SU-DHL-6 (cell line): Measurements from ENCODE around the gene IGLL5.

Experiments used
- H2AFZ ChIP-seq: fragments of 200-600 bp; sonication (generic); 2 replicates; pipeline ENCODE4 v1.6.1; 2014; ENCODE audit warnings: low read depth, mild to moderate bottlenecking, moderate library complexity, mixed read lengths, antibody characterized with exemption, low read length; ENCODE audit not compliant: severe bottlenecking
- H3F3A ChIP-seq: fragments of 200-600 bp; shearing (Covaris generic); 2 replicates; pipeline ENCODE4 v1.6.0; 2016; ENCODE audit warnings: antibody characterized with exemption, mild to moderate bottlenecking; ENCODE audit not compliant: insufficient read depth
- H3K27ac ChIP-seq: fragments of 200-600 bp; sonication (generic); 2 replicates; pipeline ENCODE4 v1.5.1; 2016; ENCODE audit warnings: low read depth, mild to moderate bottlenecking, low read length, moderate library complexity, mixed read lengths
- H3K27me3 ChIP-seq: fragments of 200-600 bp; sonication (generic), shearing (Covaris generic); 2 replicates; pipeline ENCODE4 v1.6.0; 2014; ENCODE audit warnings: mild to moderate bottlenecking, low read length
- H3K36me3 ChIP-seq: fragments of 200-600 bp; sonication (generic); 2 replicates; pipeline ENCODE4 v1.6.1; 2014; ENCODE audit warnings: mild to moderate bottlenecking, low read length, mixed read lengths
- H3K4me2 ChIP-seq: fragments of 300-600, 200-600 bp; shearing (Covaris generic), sonication (generic); 2 replicates; pipeline ENCODE4 v1.6.0; 2014; ENCODE audit warnings: low read length, low read depth, mild to moderate bottlenecking; ENCODE audit not compliant: poor library complexity, severe bottlenecking
- H3K4me3 ChIP-seq: fragments of 200-600 bp; sonication (generic); 2 replicates; pipeline ENCODE4 v1.5.1; 2014; ENCODE audit warnings: antibody characterized with exemption, low read length, mild to moderate bottlenecking, mixed read lengths; ENCODE audit not compliant: insufficient read depth, poor library complexity, severe bottlenecking
- H3K79me2 ChIP-seq: fragments of 200-600 bp; sonication (generic); 2 replicates; pipeline ENCODE4 v1.6.1; 2014; ENCODE audit warnings: mild to moderate bottlenecking, low read length, moderate library complexity; ENCODE audit not compliant: insufficient read depth
- H3K9ac ChIP-seq: fragments of 200-600 bp; sonication (generic); 2 replicates; pipeline ENCODE4 v1.7.0; 2014; ENCODE audit warnings: mild to moderate bottlenecking, low read length
- H3K9me2 ChIP-seq: fragments of 200-600 bp; sonication (generic); replicated peaks from 2 replicates; pipeline ENCODE4 v1.6.1; 2014; ENCODE audit warnings: low read length; ENCODE audit not compliant: insufficient read depth
- H3K9me3 ChIP-seq: fragments of 200-600 bp; sonication (generic); 2 replicates; pipeline ENCODE4 v1.6.1; 2014; ENCODE audit warnings: low read length, mixed read lengths; ENCODE audit not compliant: insufficient read depth
- H4K20me1 ChIP-seq: fragments of 200-600 bp; sonication (generic); 2 replicates; pipeline ENCODE4 v1.6.1; 2014; ENCODE audit warnings: low read depth, mild to moderate bottlenecking, antibody characterized with exemption, low read length, moderate library complexity, mixed read lengths
- EZH2phosphoT487 ChIP-seq: fragments of 200-600 bp; sonication (generic), shearing (Covaris generic); conservative IDR thresholded peaks from 2 replicates; pipeline ENCODE4 v1.6.1; 2018; ENCODE audit warnings: mild to moderate bottlenecking, antibody characterized with exemption, low read length, moderate library complexity, mixed read lengths
- TF ChIP-seq, protein P1 (sequence below): fragments of 200-600 bp; sonication (generic); IDR thresholded peaks from one replicate; pipeline ENCODE4 v1.5.1; 2017; ENCODE audit warnings: antibody characterized with exemption, mild to moderate bottlenecking, low read length, moderate library complexity; ENCODE audit not compliant: insufficient read depth, poor library complexity, severe bottlenecking

The IGLL5 gene

DNA sequence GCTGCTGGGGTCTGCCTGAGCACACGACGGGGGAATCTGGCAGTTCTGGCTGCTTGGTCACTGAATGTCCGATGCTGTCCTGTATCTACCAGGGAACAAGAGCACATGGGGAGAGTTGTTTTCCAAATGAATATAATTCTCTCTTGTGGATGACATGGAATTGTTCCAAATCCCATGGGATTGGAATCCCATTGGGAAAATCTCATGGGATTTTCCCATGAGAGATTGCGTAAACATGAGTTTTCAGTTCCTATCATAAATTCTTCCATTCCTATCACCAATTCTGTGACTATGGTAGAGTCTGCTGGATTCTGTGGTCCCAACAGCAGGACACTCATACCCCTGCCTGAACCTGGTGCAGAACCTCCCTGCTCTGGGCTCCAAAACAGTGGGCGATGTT, 35.6 kb upstream of the IGLL5 start:
- Histone ChIP-seq H4K20me1 (no peaks in the 10 kb centered on the region), H3K36me3 (no peaks in the 10 kb centered on the region), H3K9me3 (no peaks in the 10 kb centered on the region), H3K27me3 (no peaks in the 10 kb centered on the region), H3K4me3 (no peak overlapping the region), H3F3A (peaks cover 12% of the 10 kb centered on the region), H3K9me2 (no peaks in the 10 kb centered on the region), H3K4me2 (no peak overlapping the region), H3K27ac (no peak overlapping the region), H3K9ac (no peak overlapping the region), H3K79me2 (no peaks in the 10 kb centered on the region), H2AFZ (no peak overlapping the region)
- TF ChIP-seq, protein P1, sequence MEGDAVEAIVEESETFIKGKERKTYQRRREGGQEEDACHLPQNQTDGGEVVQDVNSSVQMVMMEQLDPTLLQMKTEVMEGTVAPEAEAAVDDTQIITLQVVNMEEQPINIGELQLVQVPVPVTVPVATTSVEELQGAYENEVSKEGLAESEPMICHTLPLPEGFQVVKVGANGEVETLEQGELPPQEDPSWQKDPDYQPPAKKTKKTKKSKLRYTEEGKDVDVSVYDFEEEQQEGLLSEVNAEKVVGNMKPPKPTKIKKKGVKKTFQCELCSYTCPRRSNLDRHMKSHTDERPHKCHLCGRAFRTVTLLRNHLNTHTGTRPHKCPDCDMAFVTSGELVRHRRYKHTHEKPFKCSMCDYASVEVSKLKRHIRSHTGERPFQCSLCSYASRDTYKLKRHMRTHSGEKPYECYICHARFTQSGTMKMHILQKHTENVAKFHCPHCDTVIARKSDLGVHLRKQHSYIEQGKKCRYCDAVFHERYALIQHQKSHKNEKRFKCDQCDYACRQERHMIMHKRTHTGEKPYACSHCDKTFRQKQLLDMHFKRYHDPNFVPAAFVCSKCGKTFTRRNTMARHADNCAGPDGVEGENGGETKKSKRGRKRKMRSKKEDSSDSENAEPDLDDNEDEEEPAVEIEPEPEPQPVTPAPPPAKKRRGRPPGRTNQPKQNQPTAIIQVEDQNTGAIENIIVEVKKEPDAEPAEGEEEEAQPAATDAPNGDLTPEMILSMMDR = no peak
- TF ChIP-seq EZH2phosphoT487 = no peak

DNA sequence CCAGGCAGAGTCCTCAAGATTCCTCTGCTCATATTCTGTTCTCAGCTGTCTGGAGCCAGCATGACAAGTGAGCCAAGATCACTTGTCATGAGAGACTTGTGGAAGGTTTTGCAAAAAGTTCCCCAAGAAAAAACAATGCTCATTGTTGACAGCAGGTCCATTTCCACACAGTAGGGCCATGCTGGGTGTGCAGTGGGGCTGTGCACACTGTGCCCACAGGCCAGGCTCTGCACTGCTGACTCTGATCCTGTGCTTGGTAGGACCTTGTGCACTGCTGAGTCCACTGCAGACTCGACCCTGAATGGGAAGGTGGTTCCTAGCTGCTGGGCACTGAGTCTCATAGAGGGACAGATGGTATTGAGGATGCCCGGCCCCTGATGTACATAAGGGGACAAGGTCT, 33.9 kb upstream of the IGLL5 start:
- H3K27ac ChIP-seq = no peak overlapping the region
- no peaks in the 10 kb centered on the region for H3K9me3 ChIP-seq
- no peaks in the 10 kb centered on the region for H3K79me2 ChIP-seq
- H3K36me3 ChIP-seq = no peaks in the 10 kb centered on the region
- TF ChIP-seq EZH2phosphoT487 = no peak
- TF ChIP-seq, protein P1 = no peak
- no peaks in the 10 kb centered on the region for H3K27me3 ChIP-seq
- peaks cover 27% of the 10 kb centered on the region for H3F3A ChIP-seq
- H3K9me2 ChIP-seq = no peaks in the 10 kb centered on the region
- H3K4me2 ChIP-seq = no peak overlapping the region
- no peak overlapping the region for H3K4me3 ChIP-seq
- H4K20me1 ChIP-seq = no peaks in the 10 kb centered on the region
- H3K9ac ChIP-seq = no peak overlapping the region
- no peak overlapping the region for H2AFZ ChIP-seq

DNA sequence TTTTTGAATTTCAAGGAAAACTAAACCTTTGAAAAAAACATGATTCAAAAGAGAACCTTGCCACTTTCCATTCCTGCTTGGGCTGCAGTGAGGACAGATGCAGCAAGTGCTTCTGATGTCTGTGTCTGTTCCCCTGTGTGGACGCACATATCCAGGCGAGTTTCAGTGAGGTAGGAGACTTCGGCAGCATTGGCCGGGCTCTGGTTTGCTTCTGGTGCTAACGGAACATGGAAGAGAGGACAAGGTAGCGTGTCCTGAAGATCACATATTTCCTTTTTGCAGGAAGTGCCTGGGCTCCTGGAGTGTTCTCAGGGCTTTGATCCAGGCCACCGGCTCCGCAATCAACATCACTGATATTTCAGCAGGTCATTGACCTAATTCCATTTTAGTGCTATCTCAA, 33.1 kb upstream of the IGLL5 start:
- Histone ChIP-seq H2AFZ (no peak overlapping the region), H4K20me1 (no peaks in the 10 kb centered on the region), H3K4me2 (no peak overlapping the region), H3K27ac (no peak overlapping the region), H3K9ac (no peak overlapping the region), H3K9me3 (no peaks in the 10 kb centered on the region), H3K27me3 (no peaks in the 10 kb centered on the region), H3K36me3 (no peaks in the 10 kb centered on the region), H3K79me2 (no peaks in the 10 kb centered on the region), H3F3A (peaks cover 28% of the 10 kb centered on the region), H3K9me2 (no peaks in the 10 kb centered on the region), H3K4me3 (no peak overlapping the region)
- TF ChIP-seq, protein P1 = no peak
- TF ChIP-seq EZH2phosphoT487 = no peak
